ENCODE data around the gene GATA3.

- TF ChIP-seq CTCF (IDR thresholded peaks at IDR 0.05) (no peak), POLR2AphosphoS5 (IDR thresholded peaks at IDR 0.05) (no peak)
Measured at GRCh38 chr10:8092428-8092827, 37.9 kb downstream of the GATA3 start.

Data from prostate gland (tissue), 2 donors.